GM18520 (cell line): Measurements from ENCODE around the gene TRIM71.
"Not testable (repeated sequence)": the region's sequence is repeated elsewhere in the genome, so short reads cannot be mapped to it uniquely, and the experiment has no call there.

Experiments
- ATAC-seq: cut with Tn5 transposase; IDR thresholded peaks from one replicate; pipeline ENCODE4 v1.9.1; 2021; ENCODE audit not compliant: unreplicated experiment

The TRIM71 gene

GRCh38 chr3:32922078-32922477 lies 104.3 kb downstream of the TRIM71 start:
- no peak for ATAC-seq

- ATAC-seq = no peak
Measured at GRCh38 chr3:32930161-32930560, 112.4 kb downstream of the TRIM71 start.

- not testable (repeated sequence) for ATAC-seq
Measured at GRCh38 chr3:32931273-32931672, 113.5 kb downstream of the TRIM71 start.

- no peak for ATAC-seq
Measured at GRCh38 chr3:32934150-32934742, 116.4 kb downstream of the TRIM71 start.

GRCh38 chr3:32937331-32937730 lies 119.5 kb downstream of the TRIM71 start:
- no peak for ATAC-seq

- ATAC-seq = not testable (repeated sequence)
Measured at GRCh38 chr3:32939531-32940284, 121.9 kb downstream of the TRIM71 start.

GRCh38 chr3:32940726-32941125 lies 122.9 kb downstream of the TRIM71 start:
- no peak for ATAC-seq

- no peak for ATAC-seq
Measured at GRCh38 chr3:32945136-32945535, 127.3 kb downstream of the TRIM71 start.

GRCh38 chr3:32945598-32945997 lies 127.8 kb downstream of the TRIM71 start:
- not testable (repeated sequence) for ATAC-seq

- ATAC-seq = no peak
Measured at GRCh38 chr3:32946973-32947788, 129.4 kb downstream of the TRIM71 start.
